SK-N-MC (cell line): ENCODE data around the gene ABCG1.

Experiments
- EZH2 ChIP-seq: fragments of 200-600 bp; sonication (generic); IDR thresholded peaks from one replicate; pipeline ENCODE4 v1.6.1; 2017; ENCODE audit warnings: antibody characterized with exemption
- FOXP2 ChIP-seq: optimal IDR thresholded peaks from 2 replicates; pipeline ENCODE3; 2011; ENCODE audit warnings: mild to moderate bottlenecking, moderate library complexity; ENCODE audit not compliant: insufficient read depth; ENCODE audit errors: extremely low read length, control extremely low read depth
- POLR2AphosphoS5 ChIP-seq: IDR thresholded peaks from 2 replicates; pipeline ENCODE4 v1.6.1; 2012; ENCODE audit warnings: mild to moderate bottlenecking, low read depth, low read length, borderline replicate concordance

DNA sequence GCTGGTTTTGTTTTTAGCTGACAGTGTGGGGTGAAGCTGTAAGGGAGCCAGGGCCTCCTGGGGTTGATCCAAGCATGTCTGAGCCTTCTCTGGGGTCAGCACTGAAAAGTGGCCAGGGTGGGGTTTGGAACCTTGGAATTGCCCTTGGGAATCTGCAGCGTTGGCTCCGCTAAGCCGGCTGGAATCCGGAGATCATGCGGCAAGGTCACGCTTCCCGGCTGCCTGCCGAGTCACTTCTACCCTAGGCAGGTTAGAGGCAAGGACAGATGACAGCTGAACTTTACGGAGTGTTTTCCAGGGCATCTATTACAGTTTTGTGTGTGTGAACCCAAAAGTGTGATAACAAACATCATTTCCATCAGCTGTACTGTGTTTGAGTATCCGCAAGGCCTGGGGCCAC is 17.1 kb downstream of the ABCG1 start:
- no peak for TF ChIP-seq EZH2
- TF ChIP-seq POLR2AphosphoS5: no peak
- no peak for TF ChIP-seq FOXP2
